Measurements from ENCODE around the gene PPP6R2. TPM values are rescaled to one million over a fixed set of nuclear protein-coding genes. Genes with fewer than 3 reads are reported as not detected.

Gene PPP6R2
- total RNA-seq, 1 experiment from 2014 or later = 61.3 TPM

- no peak for TF ChIP-seq CEBPB (IDR thresholded peaks at IDR 0.05; ENCODE audit: low read depth)
- TF ChIP-seq EZH2phosphoT487 (IDR thresholded peaks at IDR 0.05; ENCODE audit: borderline replicate concordance) = no peak
- no peak for TF ChIP-seq POLR2A (IDR thresholded peaks at IDR 0.05; ENCODE audit: borderline replicate concordance, extremely low read depth, insufficient read depth, insufficient read length)
- TF ChIP-seq, protein P1, sequence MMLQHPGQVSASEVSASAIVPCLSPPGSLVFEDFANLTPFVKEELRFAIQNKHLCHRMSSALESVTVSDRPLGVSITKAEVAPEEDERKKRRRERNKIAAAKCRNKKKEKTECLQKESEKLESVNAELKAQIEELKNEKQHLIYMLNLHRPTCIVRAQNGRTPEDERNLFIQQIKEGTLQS (IDR thresholded peaks at IDR 0.05) = no peak
- no peak for TF ChIP-seq ZNF274 (IDR thresholded peaks at IDR 0.05; ENCODE audit: low read depth, low read length)
Observed at GRCh38 chr22:50446708-50447575, 103.8 kb downstream of the PPP6R2 start (continued).

DNA sequence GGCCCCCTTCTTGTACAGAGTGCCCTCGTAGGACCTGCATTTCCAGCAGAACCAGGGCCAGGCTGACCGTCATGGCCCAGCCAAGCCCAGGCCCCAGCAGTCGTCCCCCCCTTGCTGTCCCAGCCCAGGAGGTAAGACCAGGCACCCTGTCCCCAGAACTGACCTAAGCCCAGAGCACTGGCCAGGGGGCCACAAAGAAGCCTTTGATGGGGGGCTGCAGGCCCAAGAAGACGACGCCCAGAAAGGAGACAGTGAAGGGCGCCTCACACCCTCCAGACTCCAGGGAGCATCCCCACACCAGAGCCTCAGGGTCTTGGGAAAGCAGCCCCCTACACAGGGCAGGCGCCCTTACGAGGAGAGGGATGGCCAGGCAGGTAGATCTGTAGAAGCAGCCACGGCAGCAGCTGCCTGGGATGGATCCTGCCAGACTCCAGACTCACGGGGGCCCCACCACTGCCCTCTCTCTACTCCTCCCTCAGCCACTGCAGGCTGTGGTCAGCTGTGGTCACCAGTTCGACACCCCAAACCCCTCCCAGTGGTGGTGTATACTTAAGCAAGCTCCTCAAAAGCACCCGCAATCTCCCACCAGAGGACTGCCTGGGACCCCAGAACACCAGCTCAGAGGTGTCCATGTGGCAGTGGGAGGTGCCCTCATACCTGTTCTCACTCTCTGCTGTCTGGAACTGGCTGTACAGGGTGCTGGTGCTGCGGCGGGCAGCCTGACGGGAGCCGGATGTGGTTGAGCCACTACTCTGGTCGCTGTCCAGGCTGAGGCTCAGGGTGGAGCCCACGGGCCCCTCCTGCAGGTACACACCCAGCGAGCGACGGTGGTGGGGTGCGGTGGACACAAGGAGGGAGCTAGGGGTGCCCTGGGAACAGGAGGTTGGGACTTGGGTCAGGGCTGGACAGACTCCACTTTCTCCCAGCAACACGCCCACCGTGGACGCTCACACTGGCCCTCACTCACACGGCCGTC, 104.7 kb downstream of the PPP6R2 start:
- Histone ChIP-seq H3K4me2 (ENCODE audit: low read length) (no peak overlapping the region), H3K9me2 (ENCODE audit: insufficient read depth) (no peaks in the 10 kb centered on the region), H4K20me1 (ENCODE audit: insufficient read depth) (no peaks in the 10 kb centered on the region), H3K9ac (ENCODE audit: low read length) (no peak overlapping the region), H3K79me2 (ENCODE audit: insufficient read depth, low read length) (no peaks in the 10 kb centered on the region), H3K36me3 (ENCODE audit: control insufficient read depth in 1 of 2, insufficient read depth in 2 of 2, low read length in 2 of 2) (peaks cover 8 to 10% of the 10 kb centered on the region in 2 experiments; a peak in 3 of 4 replicates), H3K27me3 (ENCODE audit: insufficient read depth, low read length) (no peaks in the 10 kb centered on the region), H2AFZ (ENCODE audit: low read depth, low read length, poor library complexity, severe bottlenecking) (no peak overlapping the region), H3K27ac (ENCODE audit: low read depth, low read length) (no peak overlapping the region), H3K9me3 (ENCODE audit: control insufficient read depth in 1 of 2, insufficient read depth in 1 of 2, low read depth in 1 of 2, low read length in 2 of 2) (no peaks in the 10 kb centered on the region), H3K4me3 (replicated peaks in 1 of 2; ENCODE audit: low read depth in 1 of 2, low read length in 2 of 2) (no peak overlapping the region), H3K4me1 (ENCODE audit: control insufficient read depth in 1 of 2, insufficient read depth in 2 of 2, low read length in 2 of 2) (peaks cover 0 to 4% of the 10 kb centered on the region in 2 experiments; a peak in 2 of 4 replicates)
- RAD21 ChIA-PET (ENCODE audit: low non-redundant PET in 1 of 2, low total read pairs in 2 of 2, uncharacterized antibody in 2 of 2, unreplicated experiment in 2 of 2) = no interaction called here
- intact Hi-C loops (cut with micrococcal nuclease) = no loop called here
- no TSS peak for BruUV-seq (replicated peaks)
- TF ChIP-seq POLR2AphosphoS5 (IDR thresholded peaks at IDR 0.05; ENCODE audit: low read depth, low read length) = 0 out of 2 replicates have a peak, but pooled peaks have one; percentile 16
- no peak for TF ChIP-seq CBX3 (IDR thresholded peaks at IDR 0.05; ENCODE audit: low read depth)
- no peak for ATAC-seq
- CTCF ChIA-PET = no interaction called here
- no peak for DNase-seq (ENCODE audit: low read depth, low spot score)
- POLR2A ChIA-PET = no interaction called here
